Transverse colon (tissue), 4 donors: Measurements from ENCODE around the gene HLA-DQA1.

ENCODE experiments used
- CTCF ChIP-seq, 5 experiments: fragments of 200-600 bp in 3 of 5; fragments of 450-650 bp in 2 of 5; sonication (generic) in 3 of 5; IDR thresholded peaks; 1 replicate in 2 of 5; 2 replicates in 3 of 5; pipeline ENCODE4 v1.5.1; 2016 to 2017; ENCODE audit warnings: antibody characterized with exemption in 5 of 5, inconsistent platforms in 3 of 5, mild to moderate bottlenecking in 2 of 5, moderate library complexity in 1 of 5
- POLR2AphosphoS5 ChIP-seq, 3 donors: sonication (generic); formaldehyde crosslinking; IDR thresholded peaks; one replicate each; pipeline ENCODE4 v1.6.1; 2016; ENCODE audit warnings: antibody characterized with exemption in 3 of 3

- TF ChIP-seq CTCF (IDR thresholded peaks at IDR 0.05) (no peak), POLR2AphosphoS5 (IDR thresholded peaks at IDR 0.05) (peak in 1 of 3 donors; percentile 49)
Observed at GRCh38 chr6:32666420-32667300, 29.5 kb downstream of the HLA-DQA1 start, which contains the start of gene HLA-DQB1.
